ENCODE data around the gene OAT.

Gene OAT

DNA sequence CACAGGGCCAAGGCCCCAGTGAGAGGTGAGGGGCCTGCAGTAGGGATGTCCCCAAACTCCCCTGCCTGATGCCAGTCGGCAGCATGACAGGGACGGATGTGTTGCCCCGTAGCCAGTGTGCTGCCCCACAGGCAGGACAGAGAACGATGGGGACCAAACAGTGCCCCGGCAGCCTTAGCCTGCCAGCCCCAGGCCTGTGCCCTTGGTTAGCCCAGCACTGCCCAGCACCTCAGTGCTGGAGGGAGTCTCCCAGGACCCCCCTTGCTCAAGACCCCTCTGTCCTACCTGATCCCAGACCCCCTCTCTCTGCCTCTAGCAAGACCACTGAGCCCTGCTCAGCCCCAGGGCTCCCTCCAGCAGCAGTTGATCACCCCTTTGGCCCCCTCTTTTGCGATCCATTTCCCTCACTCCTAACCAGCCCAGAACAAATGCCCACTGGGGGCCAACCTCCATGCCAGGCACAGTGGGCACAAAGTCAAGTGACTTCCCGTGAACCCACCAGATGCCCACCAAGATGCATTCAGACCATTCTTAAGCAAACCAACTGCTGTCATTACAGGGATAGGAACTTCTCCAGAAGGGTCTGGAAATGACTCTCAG, 34.0 kb downstream of the OAT start:
- Mint-ChIP-seq H3K4me1 (ENCODE audit: low read depth) (no peaks in the 10 kb centered on the region), H3K27me3 (ENCODE audit: low read depth) (peaks cover 18% of the 10 kb centered on the region), H3K9me3 (no peaks in the 10 kb centered on the region), H3K4me3 (no peak overlapping the region), H3K36me3 (ENCODE audit: low read depth) (no peaks in the 10 kb centered on the region), H3K27ac (no peak overlapping the region)
- no peak for DNase-seq (ENCODE audit: low spot score)

DNA sequence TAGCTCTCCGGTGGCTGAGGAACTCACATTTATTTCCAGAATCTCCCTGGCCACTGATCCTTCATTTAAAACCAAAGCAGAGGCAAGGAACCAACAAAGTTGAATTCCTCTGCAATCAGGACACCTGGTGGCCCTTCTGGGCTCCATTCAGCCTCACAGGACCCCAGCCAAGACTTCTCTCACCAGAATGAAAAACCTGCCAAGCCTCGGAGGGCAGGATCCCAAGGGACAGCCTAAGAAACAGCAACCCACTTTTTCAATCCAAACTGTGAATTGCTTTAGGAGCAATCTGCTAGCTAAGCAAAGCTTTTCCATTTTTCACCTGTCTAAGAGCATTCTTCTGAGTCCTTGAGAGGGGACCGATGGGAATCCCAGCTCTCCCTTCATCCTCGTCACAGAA, 34.6 kb downstream of the OAT start:
- Mint-ChIP-seq H3K27me3 (ENCODE audit: low read depth) (peaks cover 18% of the 10 kb centered on the region), H3K36me3 (ENCODE audit: low read depth) (no peaks in the 10 kb centered on the region), H3K4me1 (ENCODE audit: low read depth) (no peaks in the 10 kb centered on the region), H3K9me3 (no peaks in the 10 kb centered on the region), H3K27ac (no peak overlapping the region), H3K4me3 (no peak overlapping the region)
- DNase-seq (ENCODE audit: low spot score) = no peak

DNA sequence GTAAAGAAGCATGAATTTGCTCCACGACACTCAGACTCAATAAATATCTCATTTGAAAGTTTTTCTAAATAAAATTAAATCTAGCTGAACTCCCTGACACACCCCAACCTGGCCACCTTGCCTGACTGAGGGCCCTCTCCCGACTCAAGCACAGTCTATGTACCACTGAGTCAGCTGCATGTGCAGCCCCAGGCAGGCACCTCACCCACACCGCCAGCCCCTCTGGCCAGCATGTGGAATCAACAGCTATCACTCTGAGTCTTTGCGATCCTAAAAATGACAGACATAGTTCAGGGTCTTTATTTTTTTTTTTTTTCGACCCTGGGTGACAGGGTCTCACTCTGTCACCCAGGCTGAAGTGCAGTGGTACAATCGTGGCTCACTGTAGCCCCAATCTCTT, 35.2 kb downstream of the OAT start:
- Mint-ChIP-seq H3K36me3 (ENCODE audit: low read depth) (no peaks in the 10 kb centered on the region), H3K27ac (no peak overlapping the region), H3K27me3 (ENCODE audit: low read depth) (peaks cover 18% of the 10 kb centered on the region)

DNA sequence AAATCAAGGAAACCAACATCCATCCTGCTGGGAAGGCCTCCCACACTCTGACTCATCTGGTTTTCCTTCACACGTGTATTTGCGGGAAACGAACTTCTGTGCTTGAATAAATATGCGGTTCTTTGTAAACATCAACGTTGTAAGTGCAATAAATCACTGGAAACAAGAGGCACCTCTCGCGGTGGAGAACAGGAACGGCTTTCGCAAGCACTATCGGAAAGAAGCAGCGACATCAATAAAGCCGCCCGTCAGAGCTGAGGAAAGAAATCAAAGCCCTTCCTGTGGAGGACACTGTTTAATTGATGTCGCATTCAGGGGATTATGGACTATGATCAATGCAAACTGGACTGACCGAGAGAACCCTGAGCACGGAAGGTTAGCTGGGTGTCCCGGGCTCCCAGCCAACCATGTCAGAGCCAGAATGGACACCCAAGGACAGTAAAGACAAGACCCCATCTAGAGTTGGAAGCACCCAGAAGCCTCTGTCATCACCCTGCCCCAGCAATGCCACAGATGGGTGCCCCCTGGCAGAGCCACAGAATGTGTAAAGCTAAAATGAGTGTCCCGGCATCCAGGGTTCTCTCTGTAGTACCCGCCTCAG, 37.6 kb downstream of the OAT start:
- Mint-ChIP-seq H3K36me3 (ENCODE audit: low read depth) (no peaks in the 10 kb centered on the region), H3K27me3 (ENCODE audit: low read depth) (peaks cover 18% of the 10 kb centered on the region), H3K27ac (no peak overlapping the region), H3K4me3 (no peak overlapping the region), H3K9me3 (no peaks in the 10 kb centered on the region), H3K4me1 (ENCODE audit: low read depth) (no peaks in the 10 kb centered on the region)
- no peak for DNase-seq (ENCODE audit: low spot score)

More for the DNA sequence above, 35.2 kb downstream of the OAT start:
- DNase-seq (ENCODE audit: low spot score) = no peak
- Mint-ChIP-seq H3K4me1 (ENCODE audit: low read depth) (no peaks in the 10 kb centered on the region), H3K4me3 (no peak overlapping the region), H3K9me3 (no peaks in the 10 kb centered on the region)

DNA sequence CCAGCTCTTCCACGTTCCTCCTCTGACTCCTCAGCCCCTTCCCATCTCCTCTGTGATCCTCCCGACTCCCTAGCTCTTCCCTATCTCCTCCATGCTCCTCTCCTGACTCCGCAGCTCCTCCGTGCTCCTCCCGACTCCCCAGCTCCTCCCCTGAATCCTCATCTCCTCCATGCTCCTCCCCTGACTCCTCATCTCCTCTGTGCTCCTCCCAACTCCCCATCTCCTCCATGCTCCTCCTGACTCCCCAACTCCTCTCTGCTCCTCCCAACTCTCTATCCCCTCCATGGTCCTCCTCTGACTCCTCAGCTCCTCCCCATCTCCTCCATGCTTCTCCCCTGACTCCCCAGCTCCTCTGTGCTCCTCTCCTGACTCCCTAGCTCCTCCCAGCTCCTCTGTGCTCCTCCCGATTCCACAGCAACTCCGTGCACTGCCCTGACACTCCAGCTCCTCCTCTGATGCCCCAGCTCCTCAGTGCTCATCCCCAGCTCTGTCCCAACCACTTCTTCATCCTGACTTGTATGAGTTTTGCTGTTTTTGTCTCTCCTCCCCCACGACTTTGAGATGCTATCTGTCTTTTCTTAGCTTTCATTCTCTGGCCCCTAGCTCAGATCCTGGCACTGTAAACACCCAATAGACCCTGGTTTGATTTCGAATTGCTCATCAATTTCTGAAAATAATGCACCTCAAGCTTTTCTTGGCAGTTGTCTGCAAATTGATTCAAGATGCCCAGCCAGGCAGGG, 38.3 kb downstream of the OAT start:
- no peaks in the 10 kb centered on the region for H3K4me1 Mint-ChIP-seq (ENCODE audit: low read depth)
- peaks cover 18% of the 10 kb centered on the region for H3K27me3 Mint-ChIP-seq (ENCODE audit: low read depth)
- no peaks in the 10 kb centered on the region for H3K36me3 Mint-ChIP-seq (ENCODE audit: low read depth)

DNA sequence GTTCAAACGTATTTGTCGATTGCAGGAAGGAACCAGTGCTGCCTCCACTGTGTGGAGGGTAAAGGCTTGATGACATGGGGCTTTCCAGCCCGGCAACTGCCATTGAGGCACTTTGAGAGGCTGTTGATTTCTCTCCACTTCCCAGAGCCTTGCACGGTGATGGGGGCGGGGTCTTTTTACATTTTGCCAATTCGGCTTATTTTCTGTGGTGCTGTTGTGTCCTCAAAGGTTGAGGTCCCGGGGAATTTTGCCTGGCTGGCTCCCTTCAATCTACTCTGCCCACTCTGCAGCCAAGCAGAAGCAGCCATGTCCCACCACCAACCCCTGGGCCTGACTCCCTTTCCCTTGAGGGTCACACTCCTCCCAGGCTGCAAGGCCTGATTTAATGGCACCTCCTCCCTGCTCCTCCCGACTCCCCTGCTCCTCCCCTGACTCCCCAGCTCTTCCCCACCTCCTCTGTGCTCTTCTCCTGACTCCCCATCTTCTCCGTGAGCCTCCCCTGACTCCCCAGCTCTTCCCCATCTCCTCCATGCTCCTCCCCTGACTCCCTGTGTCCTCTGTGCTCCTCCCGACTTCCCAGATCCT, 39.0 kb downstream of the OAT start:
- no peak overlapping the region for H3K4me3 Mint-ChIP-seq
- no peaks in the 10 kb centered on the region for H3K9me3 Mint-ChIP-seq
- H3K4me1 Mint-ChIP-seq (ENCODE audit: low read depth) = no peaks in the 10 kb centered on the region
- peaks cover 18% of the 10 kb centered on the region for H3K27me3 Mint-ChIP-seq (ENCODE audit: low read depth)
- DNase-seq (ENCODE audit: low spot score) = no peak
- H3K27ac Mint-ChIP-seq = no peak overlapping the region
- no peaks in the 10 kb centered on the region for H3K36me3 Mint-ChIP-seq (ENCODE audit: low read depth)

More for the DNA sequence above, 38.3 kb downstream of the OAT start:
- Mint-ChIP-seq H3K27ac (no peak overlapping the region), H3K9me3 (no peaks in the 10 kb centered on the region), H3K4me3 (no peak overlapping the region)
- no peak for DNase-seq (ENCODE audit: low spot score)

DNA sequence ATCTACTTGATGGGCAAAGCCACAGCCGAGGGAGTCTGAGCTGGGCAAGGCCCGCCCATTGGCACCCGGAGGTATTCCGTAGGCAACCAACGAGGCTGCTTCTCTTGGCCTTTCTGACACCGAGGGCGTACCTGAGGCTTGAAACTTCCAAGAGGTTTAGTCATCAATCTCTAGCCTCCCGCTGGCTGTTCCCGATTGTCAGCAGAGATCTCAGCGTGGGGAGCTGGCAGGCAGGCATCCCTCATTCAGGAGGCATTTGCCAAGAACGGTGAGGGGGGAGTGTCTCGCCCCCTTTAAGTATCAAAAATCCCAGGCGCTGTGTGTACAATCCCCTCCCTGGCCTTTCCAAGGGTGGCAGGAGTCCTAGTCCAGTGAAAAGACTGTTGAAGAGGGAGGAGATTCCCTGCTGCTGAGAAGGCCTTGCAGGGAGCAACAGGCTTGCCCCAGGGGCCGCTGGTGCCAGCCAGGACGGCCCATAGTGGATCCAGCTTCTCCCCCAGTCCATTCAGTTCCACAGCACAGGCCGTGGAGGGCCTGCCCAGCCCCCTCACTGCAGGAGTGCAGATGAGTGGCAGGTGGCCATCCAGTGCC, 39.7 kb downstream of the OAT start:
- Mint-ChIP-seq H3K36me3 (ENCODE audit: low read depth) (no peaks in the 10 kb centered on the region), H3K4me3 (no peak overlapping the region), H3K9me3 (no peaks in the 10 kb centered on the region), H3K27ac (no peak overlapping the region), H3K4me1 (ENCODE audit: low read depth) (no peaks in the 10 kb centered on the region), H3K27me3 (ENCODE audit: low read depth) (peaks cover 18% of the 10 kb centered on the region)
- no peak for DNase-seq (ENCODE audit: low spot score)

DNA sequence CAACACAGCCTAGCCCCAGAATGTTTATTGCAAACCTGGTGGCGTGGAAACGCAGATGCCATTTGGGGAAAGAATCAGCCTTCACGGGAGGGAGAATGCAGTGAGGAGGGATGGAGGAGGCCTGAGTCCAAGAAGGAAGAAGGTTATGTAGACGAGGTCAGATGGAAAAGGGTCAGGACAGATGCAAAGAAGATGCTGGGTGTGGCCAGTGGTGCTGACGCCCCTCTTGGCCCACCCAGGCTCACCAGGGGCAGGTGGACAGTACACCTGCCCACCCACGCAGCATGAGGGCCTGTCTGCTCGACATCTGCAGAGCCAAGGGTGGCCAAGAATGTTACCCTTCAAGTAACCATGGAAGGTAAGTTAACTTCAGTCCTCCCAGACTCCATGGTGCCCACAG, 40.5 kb downstream of the OAT start:
- peaks cover 18% of the 10 kb centered on the region for H3K27me3 Mint-ChIP-seq (ENCODE audit: low read depth)
- H3K4me3 Mint-ChIP-seq = no peak overlapping the region
- H3K36me3 Mint-ChIP-seq (ENCODE audit: low read depth) = no peaks in the 10 kb centered on the region
- no peaks in the 10 kb centered on the region for H3K4me1 Mint-ChIP-seq (ENCODE audit: low read depth)
- no peaks in the 10 kb centered on the region for H3K9me3 Mint-ChIP-seq
- no peak overlapping the region for H3K27ac Mint-ChIP-seq
- DNase-seq (ENCODE audit: low spot score) = no peak

DNA sequence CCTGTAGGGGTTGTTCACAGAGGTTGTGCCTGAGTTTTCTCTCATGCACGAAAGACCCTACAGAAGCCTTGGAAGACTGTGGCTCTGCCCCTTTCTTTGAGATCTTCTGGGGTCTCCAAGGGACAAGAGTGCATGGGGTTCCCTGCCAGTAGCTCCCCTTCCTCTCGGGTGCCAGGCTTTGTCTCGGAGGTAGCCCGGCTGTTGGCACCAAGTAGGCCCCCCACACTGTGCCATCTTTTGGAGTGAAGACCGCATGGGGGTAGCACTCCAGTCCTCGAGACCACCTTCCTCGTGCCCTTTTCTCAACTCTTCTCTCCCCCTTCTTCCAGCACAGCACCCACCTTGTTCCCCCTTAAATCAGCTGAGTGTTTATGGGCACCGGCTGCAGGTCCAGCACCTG, 41.6 kb downstream of the OAT start:
- Mint-ChIP-seq H3K27me3 (ENCODE audit: low read depth) (peaks cover 18% of the 10 kb centered on the region), H3K36me3 (ENCODE audit: low read depth) (no peaks in the 10 kb centered on the region), H3K4me1 (ENCODE audit: low read depth) (no peaks in the 10 kb centered on the region), H3K4me3 (no peak overlapping the region), H3K9me3 (no peaks in the 10 kb centered on the region), H3K27ac (no peak overlapping the region)
- no peak for DNase-seq (ENCODE audit: low spot score)

DNA sequence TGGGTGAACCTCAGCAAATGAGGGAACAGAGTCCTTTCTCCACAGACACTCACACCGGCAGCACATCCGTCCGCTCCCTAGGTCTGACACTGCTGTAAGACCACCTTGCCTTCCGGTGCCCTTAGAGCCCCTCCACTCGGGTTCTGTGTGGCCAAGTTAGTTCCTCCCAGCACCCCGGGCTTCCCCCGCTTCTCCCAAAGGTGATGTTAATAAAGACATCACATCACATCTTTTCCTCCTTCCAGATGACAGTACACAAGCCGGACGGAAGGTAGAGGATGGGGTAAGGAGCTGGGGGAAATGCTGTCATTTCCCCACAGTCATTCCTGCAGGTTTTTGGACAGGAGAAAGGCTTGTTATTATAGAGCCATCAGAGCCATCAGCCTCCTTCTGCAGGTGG, 42.3 kb downstream of the OAT start:
- no peak overlapping the region for H3K4me3 Mint-ChIP-seq
- H3K36me3 Mint-ChIP-seq (ENCODE audit: low read depth) = no peaks in the 10 kb centered on the region
- H3K4me1 Mint-ChIP-seq (ENCODE audit: low read depth) = no peaks in the 10 kb centered on the region
- peaks cover 18% of the 10 kb centered on the region for H3K27me3 Mint-ChIP-seq (ENCODE audit: low read depth)
- DNase-seq (ENCODE audit: low spot score) = no peak
- no peak overlapping the region for H3K27ac Mint-ChIP-seq
- H3K9me3 Mint-ChIP-seq = no peaks in the 10 kb centered on the region

DNA sequence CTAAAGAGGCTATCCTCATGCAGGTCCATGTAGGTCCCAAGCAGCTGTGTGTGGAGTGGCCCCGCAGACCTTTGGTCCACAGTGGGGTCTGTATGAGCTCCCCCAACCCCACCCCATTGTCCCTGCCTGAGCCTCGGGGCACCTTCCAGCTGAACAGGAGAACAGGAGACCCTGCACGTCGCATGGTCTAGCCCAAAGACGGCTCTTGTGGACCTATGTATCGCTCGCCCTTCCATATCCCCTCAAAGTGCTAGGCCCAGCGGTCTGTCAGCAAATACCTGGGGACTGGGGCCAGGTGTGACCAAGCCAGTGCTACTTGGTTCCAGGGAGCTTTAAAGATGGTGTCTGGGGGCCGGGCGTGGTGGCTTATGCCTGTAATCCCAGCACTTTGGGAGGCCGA, 43.0 kb downstream of the OAT start:
- no peaks in the 10 kb centered on the region for H3K4me1 Mint-ChIP-seq (ENCODE audit: low read depth)
- H3K4me3 Mint-ChIP-seq = no peak overlapping the region
- H3K27ac Mint-ChIP-seq = no peak overlapping the region
- H3K9me3 Mint-ChIP-seq = no peaks in the 10 kb centered on the region
- peaks cover 14% of the 10 kb centered on the region for H3K27me3 Mint-ChIP-seq (ENCODE audit: low read depth)
- DNase-seq (ENCODE audit: low spot score) = no peak
- H3K36me3 Mint-ChIP-seq (ENCODE audit: low read depth) = no peaks in the 10 kb centered on the region

DNA sequence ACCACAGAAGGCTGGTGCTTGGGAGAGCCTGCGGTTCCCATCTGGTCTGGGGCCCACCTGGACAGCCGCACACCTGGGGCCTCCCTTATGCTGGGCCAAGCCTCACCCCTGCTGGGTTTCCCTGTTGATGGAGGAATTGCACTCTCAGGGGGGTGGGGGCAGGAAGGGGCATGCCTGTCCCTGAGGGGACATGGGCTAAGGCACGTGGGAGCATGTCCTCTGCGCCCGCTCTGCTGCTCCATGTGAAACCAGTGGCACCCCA, 43.4 kb downstream of the OAT start:
- Mint-ChIP-seq H3K9me3 (no peaks in the 10 kb centered on the region), H3K27ac (no peak overlapping the region), H3K4me3 (no peak overlapping the region), H3K36me3 (ENCODE audit: low read depth) (no peaks in the 10 kb centered on the region), H3K4me1 (ENCODE audit: low read depth) (no peaks in the 10 kb centered on the region), H3K27me3 (ENCODE audit: low read depth) (peaks cover 11% of the 10 kb centered on the region)
- no peak for DNase-seq (ENCODE audit: low spot score)

DNA sequence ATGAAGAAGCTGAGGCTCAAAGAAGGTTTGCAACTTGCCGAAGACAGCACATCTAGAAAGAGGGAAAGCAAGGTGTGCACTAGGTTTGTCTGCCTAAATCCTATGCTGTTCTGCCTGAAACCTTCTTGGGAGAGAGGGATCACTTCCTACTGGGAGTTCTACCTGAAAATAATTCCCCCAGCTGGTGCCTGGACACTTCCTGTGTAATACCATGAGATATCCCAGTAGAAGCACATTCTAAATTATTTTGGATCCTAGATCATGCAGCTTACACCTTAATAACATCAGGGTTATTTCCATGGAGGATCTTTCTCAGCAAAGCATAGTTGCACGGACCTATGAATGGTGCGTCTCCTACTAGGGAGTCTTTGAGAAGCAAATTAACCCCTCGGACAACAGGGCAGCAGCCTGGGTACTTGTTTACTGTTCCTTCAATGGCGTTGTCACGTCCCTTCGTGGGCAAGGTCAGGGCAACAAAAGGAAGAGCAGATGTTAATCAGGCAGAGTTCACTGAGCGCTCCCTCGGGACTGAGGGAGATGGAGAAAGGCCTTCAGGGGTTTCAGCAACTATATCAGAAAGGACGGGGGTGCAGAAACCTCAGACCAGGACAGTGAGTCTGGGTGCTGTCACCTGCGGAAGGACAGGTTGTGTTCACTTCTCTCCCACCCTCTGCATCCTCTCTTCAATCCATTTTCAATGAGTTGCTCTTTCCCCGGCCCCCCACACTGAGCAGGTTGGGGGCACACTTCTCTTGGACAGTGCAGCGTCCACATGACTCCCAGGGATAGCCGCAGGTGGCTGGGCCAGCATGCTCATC, 44.0 kb downstream of the OAT start:
- Mint-ChIP-seq H3K4me3 (no peak overlapping the region), H3K27me3 (ENCODE audit: low read depth) (peaks cover 9% of the 10 kb centered on the region), H3K36me3 (ENCODE audit: low read depth) (no peaks in the 10 kb centered on the region), H3K9me3 (no peaks in the 10 kb centered on the region), H3K4me1 (ENCODE audit: low read depth) (no peaks in the 10 kb centered on the region), H3K27ac (no peak overlapping the region)
- no peak for DNase-seq (ENCODE audit: low spot score)

DNA sequence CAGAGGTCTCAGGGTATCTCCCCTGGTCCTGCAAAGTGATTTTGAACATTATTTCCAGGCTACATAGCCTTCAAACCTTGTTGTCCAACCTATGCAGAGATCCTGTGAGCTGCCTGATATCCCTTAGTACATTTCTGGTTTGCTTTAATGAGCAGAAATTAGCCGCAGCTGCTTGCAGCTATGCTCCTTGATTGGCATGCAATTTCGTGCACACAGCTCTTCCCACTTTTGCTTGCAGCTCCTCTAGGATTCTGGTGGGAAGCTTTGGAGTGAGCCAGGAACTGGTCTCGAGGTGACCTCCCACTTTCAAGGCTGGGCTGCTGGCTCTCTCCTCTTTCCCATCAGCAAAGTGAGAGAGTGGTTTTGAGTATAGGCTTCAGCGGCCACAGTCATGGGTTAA, 45.8 kb downstream of the OAT start:
- no peak overlapping the region for H3K4me3 Mint-ChIP-seq
- no peak overlapping the region for H3K27ac Mint-ChIP-seq
- H3K4me1 Mint-ChIP-seq (ENCODE audit: low read depth) = no peaks in the 10 kb centered on the region
- no peaks in the 10 kb centered on the region for H3K36me3 Mint-ChIP-seq (ENCODE audit: low read depth)
- DNase-seq (ENCODE audit: low spot score) = no peak
- H3K27me3 Mint-ChIP-seq (ENCODE audit: low read depth) = peaks cover 11% of the 10 kb centered on the region
- no peaks in the 10 kb centered on the region for H3K9me3 Mint-ChIP-seq
